ENCODE measurements around the gene PSMA6.

DNA sequence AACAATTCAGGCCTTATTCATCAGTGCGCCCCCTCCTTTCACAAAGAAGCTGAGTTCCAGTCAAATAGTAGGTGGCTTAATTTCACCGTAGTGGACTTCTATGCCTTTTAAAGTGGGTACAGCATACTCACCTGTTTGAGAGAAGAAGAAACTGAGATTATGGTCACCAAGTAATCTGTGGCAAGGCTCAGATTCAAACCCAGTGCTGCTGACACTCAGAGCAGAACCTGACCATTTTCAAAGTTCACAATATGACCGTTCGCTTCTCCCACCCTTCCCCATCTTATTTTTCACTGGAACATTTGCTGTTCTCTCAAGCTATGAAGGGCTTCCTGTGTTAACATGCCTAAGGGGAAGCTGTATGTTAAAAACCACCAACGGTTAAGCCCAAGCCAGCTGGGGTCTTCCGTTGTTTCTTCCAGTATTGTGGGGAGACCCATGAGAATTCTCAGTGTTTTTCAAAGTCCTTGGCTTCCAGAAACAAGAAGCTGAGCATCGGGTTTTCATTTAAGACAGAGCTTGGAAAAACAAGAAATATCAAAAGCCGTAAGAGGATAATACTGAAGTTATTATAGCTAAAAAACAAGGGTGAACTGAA is 6.1 kb upstream of the PSMA6 start:
- TF ChIP-seq POLR2A (IDR thresholded peaks at IDR 0.05): no peak
- TF ChIP-seq, protein P1, sequence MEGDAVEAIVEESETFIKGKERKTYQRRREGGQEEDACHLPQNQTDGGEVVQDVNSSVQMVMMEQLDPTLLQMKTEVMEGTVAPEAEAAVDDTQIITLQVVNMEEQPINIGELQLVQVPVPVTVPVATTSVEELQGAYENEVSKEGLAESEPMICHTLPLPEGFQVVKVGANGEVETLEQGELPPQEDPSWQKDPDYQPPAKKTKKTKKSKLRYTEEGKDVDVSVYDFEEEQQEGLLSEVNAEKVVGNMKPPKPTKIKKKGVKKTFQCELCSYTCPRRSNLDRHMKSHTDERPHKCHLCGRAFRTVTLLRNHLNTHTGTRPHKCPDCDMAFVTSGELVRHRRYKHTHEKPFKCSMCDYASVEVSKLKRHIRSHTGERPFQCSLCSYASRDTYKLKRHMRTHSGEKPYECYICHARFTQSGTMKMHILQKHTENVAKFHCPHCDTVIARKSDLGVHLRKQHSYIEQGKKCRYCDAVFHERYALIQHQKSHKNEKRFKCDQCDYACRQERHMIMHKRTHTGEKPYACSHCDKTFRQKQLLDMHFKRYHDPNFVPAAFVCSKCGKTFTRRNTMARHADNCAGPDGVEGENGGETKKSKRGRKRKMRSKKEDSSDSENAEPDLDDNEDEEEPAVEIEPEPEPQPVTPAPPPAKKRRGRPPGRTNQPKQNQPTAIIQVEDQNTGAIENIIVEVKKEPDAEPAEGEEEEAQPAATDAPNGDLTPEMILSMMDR (IDR thresholded peaks at IDR 0.05): no peak
